Embryonic facial prominence (tissue), 1 donor: ENCODE results near the gene CAMK2G.
"Not testable (repeated sequence)": the region's sequence is repeated elsewhere in the genome, so short reads cannot be mapped to it uniquely, and the experiment has no call there.

Source experiments
- DNase-seq: peaks from one replicate; pipeline ENCODE4 v3.0.0-alpha.2; 2016; ENCODE audit errors: extremely low spot score

Gene CAMK2G

GRCh38 chr10:73791871-73792400, 82.4 kb downstream of the CAMK2G start:
- DNase-seq, result no peak

- no peak for DNase-seq
Observed at GRCh38 chr10:73790886-73791625, 83.3 kb downstream of the CAMK2G start.

DNA sequence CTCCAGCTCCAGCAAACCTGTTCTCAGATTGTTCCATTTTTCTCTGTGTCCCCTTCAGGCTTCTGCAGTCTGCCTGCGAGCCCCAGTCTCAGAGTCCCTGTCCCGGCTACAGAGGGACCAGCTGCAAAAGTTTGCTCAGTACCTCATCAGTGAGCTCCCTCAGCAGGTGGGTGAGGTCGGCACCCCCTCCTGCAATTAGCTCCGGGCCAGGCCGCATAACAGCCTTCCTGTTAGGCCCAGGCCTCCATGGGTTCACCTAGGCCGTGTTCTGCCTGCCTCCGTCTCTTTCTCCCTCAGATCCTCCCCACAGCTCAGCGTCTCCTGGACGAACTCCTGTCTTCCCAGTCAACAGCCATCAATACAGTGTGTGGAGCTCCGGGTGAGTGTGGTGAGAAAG, 84.7 kb downstream of the CAMK2G start:
- no peak for DNase-seq

DNA sequence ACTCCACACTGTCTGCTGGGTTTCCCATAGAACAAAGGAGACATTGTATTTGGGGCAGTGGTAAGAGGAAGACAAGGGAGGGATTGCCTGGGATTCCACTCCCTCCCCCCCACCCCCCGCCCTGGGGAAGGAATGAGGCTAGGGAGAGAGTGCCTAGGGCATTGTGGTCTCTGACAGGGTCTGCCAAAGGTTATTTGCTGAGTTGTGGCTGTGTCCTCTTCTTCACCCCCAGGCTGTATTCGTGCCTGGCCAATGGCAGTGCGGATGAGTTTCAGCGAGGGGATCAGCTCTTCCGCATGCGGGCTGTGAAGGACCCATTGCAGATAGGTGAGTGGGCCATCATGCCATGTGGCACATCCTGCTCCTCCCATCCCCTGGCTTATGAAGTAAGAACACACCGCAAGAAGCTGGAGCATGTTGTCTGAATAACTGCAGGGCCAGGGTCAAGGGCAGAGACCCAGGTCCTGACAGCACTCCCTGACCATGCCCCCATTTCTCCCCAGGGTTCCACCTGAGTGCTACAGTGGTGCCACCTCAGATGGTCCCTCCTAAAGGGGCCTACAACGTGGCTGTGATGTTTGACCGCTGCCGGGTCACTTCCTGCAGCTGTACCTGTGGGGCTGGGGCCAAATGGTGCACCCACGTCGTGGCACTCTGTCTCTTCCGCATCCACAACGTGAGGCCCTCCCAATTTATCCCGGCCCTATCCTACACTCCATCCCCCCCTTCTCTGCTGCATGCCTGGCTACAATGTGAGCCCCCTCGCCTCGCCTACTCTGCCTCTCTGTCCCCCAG, 85.3 kb downstream of the CAMK2G start:
- no peak for DNase-seq

GRCh38 chr10:73787031-73787800, 87.1 kb downstream of the CAMK2G start:
- DNase-seq, result not testable (repeated sequence)

DNA sequence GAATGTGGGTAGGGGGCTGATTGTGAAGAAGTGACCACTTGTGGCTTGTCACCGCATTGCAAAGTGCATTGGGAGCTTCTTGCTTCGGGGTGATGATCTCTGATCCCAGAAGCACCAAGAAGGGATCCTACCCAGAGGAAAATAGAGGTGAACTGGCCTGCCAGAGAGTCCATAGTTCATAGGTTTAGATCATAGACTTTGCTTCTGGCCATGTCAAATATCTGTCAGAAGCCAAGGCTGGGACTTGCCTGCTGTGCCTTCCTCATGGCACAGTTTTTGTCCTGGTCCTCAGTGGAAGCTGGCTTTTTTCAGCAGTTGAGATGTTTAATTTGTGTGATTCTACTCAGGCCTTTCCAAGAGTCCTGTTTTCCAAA, 87.9 kb downstream of the CAMK2G start:
- DNase-seq, result no peak

DNA sequence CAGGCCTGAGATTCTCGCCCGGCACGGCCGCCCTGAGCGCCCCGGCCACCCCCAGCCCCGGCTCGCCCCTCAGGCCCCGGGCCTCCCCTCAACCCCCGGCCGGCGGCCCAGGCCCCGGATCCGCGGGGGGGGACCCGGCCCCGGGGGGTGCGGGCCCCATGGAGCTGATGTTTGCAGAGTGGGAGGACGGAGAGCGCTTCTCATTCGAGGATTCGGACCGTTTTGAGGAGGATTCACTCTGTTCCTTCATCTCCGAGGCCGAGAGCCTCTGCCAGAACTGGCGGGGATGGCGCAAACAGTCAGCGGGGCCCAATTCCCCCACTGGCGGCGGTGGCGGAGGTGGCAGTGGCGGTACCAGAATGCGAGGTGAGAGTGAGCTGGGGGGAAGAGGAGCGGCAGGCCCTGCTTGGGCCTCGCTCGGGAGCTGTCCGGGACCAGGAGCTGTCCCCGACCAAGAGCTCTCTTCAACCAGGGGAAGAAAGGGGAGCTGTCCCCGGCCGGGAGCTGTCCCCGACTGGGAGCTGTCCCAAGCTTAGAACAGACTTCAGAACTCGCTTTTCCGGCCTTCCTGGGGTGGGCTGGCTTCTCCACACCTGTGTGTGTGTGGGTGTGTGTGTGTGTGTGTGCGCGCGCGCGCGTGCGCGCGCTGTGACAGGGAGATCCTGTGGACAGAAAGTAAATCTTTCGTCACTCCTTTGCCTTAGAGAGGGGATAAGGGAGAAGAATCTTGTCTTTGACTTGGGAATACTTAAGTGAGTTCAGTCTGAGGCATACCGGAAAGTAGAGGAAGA, 88.4 kb downstream of the CAMK2G start:
- DNase-seq, result no peak

GRCh38 chr10:73785211-73785720, 89.1 kb downstream of the CAMK2G start, which contains the start of gene ZSWIM8:
TSS of gene ZSWIM8 (plus strand) at chr10:73785606. CDS start at chr10:73785879, 273 bp downstream.
- peak; percentile 91 for DNase-seq

DNA sequence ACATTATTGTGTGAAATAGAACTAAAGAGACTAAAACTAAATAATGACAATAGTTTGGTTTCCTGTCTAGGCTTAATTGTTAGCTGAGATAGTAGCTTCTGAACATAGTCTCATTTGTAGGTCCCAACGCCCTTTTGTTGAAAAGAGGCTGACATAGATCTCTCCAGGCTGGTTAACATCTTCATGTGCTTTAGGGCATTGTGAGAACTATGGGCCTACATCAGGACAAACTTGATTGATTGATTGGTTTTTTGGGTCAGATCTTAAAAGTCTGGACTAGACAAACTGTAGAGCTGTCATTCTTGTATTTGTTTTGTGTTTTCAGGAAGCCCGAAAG, 91.6 kb downstream of the CAMK2G start:
- no peak for DNase-seq

- peak; percentile 76 for DNase-seq
Observed at GRCh38 chr10:73781879-73782748, 92.2 kb downstream of the CAMK2G start, which contains the start of gene CHCHD1. TSS of gene CHCHD1 (plus strand) at chr10:73782048. CDS start at chr10:73782076, 28 bp downstream.

GRCh38 chr10:73781548-73781878, 92.8 kb downstream of the CAMK2G start:
- no peak for DNase-seq

GRCh38 chr10:73780966-73781365, 93.4 kb downstream of the CAMK2G start:
- DNase-seq, result no peak

DNA sequence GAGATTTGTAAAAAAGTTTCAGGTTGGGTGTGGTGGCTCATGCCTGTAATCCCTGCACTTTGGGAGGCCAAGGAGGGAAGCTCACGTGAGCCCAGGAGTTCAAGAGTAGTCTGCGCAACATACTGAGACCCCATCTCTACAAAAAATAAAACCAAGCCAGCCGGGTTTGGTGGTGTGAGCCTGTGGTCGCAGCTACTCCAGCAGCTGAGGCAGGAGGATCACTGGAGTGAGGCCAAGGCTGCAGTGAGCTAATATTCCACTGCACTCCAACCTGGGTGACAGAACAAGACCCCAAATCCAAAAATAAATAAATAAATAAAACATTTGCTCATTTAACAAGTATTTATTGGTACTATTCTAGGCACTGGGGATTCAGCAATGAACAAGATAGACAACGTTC, 94.1 kb downstream of the CAMK2G start:
- no peak for DNase-seq

DNA sequence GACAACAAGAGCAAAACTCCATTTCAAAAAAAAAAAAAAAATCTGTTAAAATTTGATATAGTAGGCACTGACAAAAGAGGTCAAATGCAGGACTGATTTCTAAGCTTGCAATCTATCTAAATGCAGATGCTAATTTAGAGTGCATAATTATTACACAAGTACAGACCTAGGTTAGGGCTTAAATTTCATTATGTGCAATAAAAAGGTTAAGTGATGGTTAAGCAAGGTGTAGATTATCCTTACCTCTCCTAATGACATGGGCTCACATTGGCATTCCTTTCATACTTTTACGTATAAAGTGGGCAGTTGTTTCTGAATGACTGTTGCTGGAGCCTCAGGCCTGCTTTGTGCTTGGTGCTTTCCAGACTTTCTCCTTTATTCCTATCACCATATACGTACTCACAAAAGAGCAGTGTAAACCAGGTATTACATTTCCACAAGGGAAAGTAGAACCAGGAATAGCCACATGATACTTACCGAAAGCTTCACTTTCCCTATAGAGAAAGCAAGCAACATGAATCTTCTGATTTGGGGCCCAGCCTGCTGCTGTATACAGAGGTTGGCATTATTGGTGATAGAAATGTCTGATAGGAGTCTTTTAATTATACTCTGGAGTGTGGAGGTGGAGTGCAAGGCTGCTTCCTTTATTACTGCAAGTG, 94.7 kb downstream of the CAMK2G start:
- DNase-seq, result no peak

DNA sequence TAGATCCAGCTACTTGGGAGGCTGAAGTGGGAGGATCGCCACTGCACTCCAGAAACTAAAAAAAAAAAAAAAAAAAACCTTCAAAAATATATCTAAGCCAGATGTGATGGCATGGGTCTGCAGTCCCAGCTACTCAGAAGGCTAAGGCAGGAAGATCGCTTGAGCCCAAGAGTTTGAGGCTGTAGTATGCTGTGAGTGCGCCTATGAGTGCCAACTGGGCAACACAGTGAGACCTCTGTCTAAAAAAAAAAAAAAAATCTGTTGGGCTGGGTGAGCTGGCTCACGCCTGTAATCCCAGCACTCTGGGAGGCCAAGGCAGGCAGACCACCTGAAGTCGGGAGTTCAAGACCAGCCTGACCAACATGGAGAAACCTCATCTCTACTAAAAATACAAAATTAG, 95.3 kb downstream of the CAMK2G start:
- DNase-seq, result no peak

GRCh38 chr10:73774637-73775036, 99.7 kb downstream of the CAMK2G start:
- no peak for DNase-seq

DNA sequence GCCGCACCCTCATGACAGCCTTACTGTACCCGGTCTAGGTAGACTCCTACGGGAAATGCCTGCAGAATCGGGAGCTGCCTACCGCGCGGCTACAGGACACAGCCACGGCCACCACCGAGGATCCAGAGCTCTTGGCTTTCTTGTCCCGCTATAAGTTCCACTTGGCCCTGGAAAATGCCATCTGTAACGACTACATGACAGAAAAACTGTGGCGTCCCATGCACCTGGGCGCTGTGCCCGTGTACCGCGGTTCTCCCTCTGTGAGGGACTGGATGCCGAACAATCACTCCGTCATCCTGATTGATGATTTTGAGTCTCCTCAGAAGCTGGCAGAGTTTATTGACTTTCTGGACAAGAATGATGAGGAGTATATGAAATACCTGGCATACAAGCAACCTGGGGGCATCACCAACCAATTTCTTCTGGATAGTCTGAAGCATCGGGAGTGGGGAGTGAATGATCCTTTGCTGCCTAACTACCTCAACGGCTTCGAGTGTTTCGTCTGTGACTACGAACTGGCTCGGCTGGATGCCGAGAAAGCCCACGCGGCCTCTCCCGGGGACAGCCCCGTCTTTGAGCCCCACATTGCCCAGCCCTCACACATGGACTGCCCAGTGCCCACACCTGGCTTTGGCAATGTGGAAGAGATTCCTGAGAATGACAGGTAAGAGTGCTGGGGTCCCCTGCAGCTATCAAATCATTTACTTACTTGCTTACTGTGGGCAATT, 101.0 kb downstream of the CAMK2G start:
- no peak for DNase-seq

GRCh38 chr10:73772281-73773151, 101.8 kb downstream of the CAMK2G start:
- peak; percentile 60 for DNase-seq
